Measurements from ENCODE around the gene TNFRSF4. TPM values are rescaled to one million over a fixed set of nuclear protein-coding genes. Genes with fewer than 3 reads are reported as not detected.

The TNFRSF4 gene
- total RNA-seq, 1 donor from 2014 or later = 788 TPM

GRCh38 chr1:1215080-1215676, 1.2 kb upstream of the TNFRSF4 start:
- intact Hi-C loops (cut with micrococcal nuclease) = loop anchor here (2.0 kb wide), 1 partner anchor 14 kb away; no protein-coding TSS in a partner anchor
- peaks cover 28% of the 10 kb centered on the region for H3K36me3 Mint-ChIP-seq (ENCODE audit: low read depth)
- H3K9me3 Mint-ChIP-seq = no peaks in the 10 kb centered on the region
- peaks cover 41% of the 10 kb centered on the region for H3K4me1 Mint-ChIP-seq (ENCODE audit: low read depth)
- H3K4me3 Mint-ChIP-seq = peak overlapping the region; percentile 86
- peak overlapping the region; percentile 87 for H3K27ac Mint-ChIP-seq
- H3K27me3 Mint-ChIP-seq (ENCODE audit: insufficient read depth) = no peaks in the 10 kb centered on the region
- DNase-seq (ENCODE audit: low spot score) = peak; percentile 37

- Mint-ChIP-seq H3K27ac (peak overlapping the region; percentile 52), H3K27me3 (ENCODE audit: insufficient read depth) (no peaks in the 10 kb centered on the region), H3K9me3 (no peaks in the 10 kb centered on the region), H3K4me1 (ENCODE audit: low read depth) (peaks cover 51% of the 10 kb centered on the region), H3K36me3 (ENCODE audit: low read depth) (peaks cover 25% of the 10 kb centered on the region), H3K4me3 (peak overlapping the region; percentile 83)
- peak; percentile 55 for DNase-seq (ENCODE audit: low spot score)
- intact Hi-C loops (cut with micrococcal nuclease) = no loop called here
Observed at GRCh38 chr1:1212780-1213344, 1.1 kb downstream of the TNFRSF4 start.

GRCh38 chr1:1211541-1212441, 2.2 kb downstream of the TNFRSF4 start:
- DNase-seq (ENCODE audit: low spot score) = no peak
- peak overlapping the region; percentile 61 for H3K27ac Mint-ChIP-seq
- peaks cover 17% of the 10 kb centered on the region for H3K36me3 Mint-ChIP-seq (ENCODE audit: low read depth)
- H3K9me3 Mint-ChIP-seq = no peaks in the 10 kb centered on the region
- intact Hi-C loops (cut with micrococcal nuclease) = no loop called here
- H3K4me1 Mint-ChIP-seq (ENCODE audit: low read depth) = peaks cover 48% of the 10 kb centered on the region
- peak overlapping the region; percentile 83 for H3K4me3 Mint-ChIP-seq
- no peaks in the 10 kb centered on the region for H3K27me3 Mint-ChIP-seq (ENCODE audit: insufficient read depth)

GRCh38 chr1:1210726-1211540, 3.0 kb downstream of the TNFRSF4 start:
- Mint-ChIP-seq H3K4me1 (ENCODE audit: low read depth) (peaks cover 42% of the 10 kb centered on the region), H3K36me3 (ENCODE audit: low read depth) (peaks cover 12% of the 10 kb centered on the region), H3K4me3 (peak overlapping the region; percentile 80), H3K27ac (peak overlapping the region; percentile 31), H3K27me3 (ENCODE audit: insufficient read depth) (no peaks in the 10 kb centered on the region), H3K9me3 (no peaks in the 10 kb centered on the region)
- intact Hi-C loops (cut with micrococcal nuclease) = no loop called here
- no peak for DNase-seq (ENCODE audit: low spot score)

GRCh38 chr1:1208713-1209433, 5.1 kb downstream of the TNFRSF4 start:
- Mint-ChIP-seq H3K9me3 (no peaks in the 10 kb centered on the region), H3K27me3 (ENCODE audit: insufficient read depth) (no peaks in the 10 kb centered on the region), H3K4me3 (peak overlapping the region; percentile 85), H3K4me1 (ENCODE audit: low read depth) (peaks cover 24% of the 10 kb centered on the region), H3K27ac (peak overlapping the region; percentile 99), H3K36me3 (ENCODE audit: low read depth) (peaks cover 11% of the 10 kb centered on the region)
- DNase-seq (ENCODE audit: low spot score) = peak; percentile 43
- intact Hi-C loops (cut with micrococcal nuclease) = loop anchor here (1.0 to 5.0 kb wide), 6 partner anchors 7 to 98 kb away; partner anchors contain the start of genes ACAP3, C1orf159 and PUSL1

- no peak for DNase-seq (ENCODE audit: low spot score)
- Mint-ChIP-seq H3K27ac (peak overlapping the region; percentile 99), H3K4me1 (ENCODE audit: low read depth) (peaks cover 24% of the 10 kb centered on the region), H3K9me3 (no peaks in the 10 kb centered on the region), H3K4me3 (peak overlapping the region; percentile 85), H3K27me3 (ENCODE audit: insufficient read depth) (no peaks in the 10 kb centered on the region), H3K36me3 (ENCODE audit: low read depth) (peaks cover 11% of the 10 kb centered on the region)
- intact Hi-C loops (cut with micrococcal nuclease) = loop anchor here (5.0 kb wide), 3 partner anchors 45 to 100 kb away; partner anchors contain the start of genes ACAP3 and PUSL1
Observed at GRCh38 chr1:1207571-1207892, 6.4 kb downstream of the TNFRSF4 start.

GRCh38 chr1:1206966-1207531, 6.9 kb downstream of the TNFRSF4 start:
- H3K27ac Mint-ChIP-seq = peak overlapping the region; percentile 99
- DNase-seq (ENCODE audit: low spot score) = no peak
- H3K27me3 Mint-ChIP-seq (ENCODE audit: insufficient read depth) = no peaks in the 10 kb centered on the region
- intact Hi-C loops (cut with micrococcal nuclease) = loop anchor here (5.0 kb wide), 3 partner anchors 45 to 100 kb away; partner anchors contain the start of genes ACAP3 and PUSL1
- peaks cover 24% of the 10 kb centered on the region for H3K4me1 Mint-ChIP-seq (ENCODE audit: low read depth)
- H3K4me3 Mint-ChIP-seq = peak overlapping the region; percentile 86
- no peaks in the 10 kb centered on the region for H3K9me3 Mint-ChIP-seq
- H3K36me3 Mint-ChIP-seq (ENCODE audit: low read depth) = peaks cover 11% of the 10 kb centered on the region

GRCh38 chr1:1206376-1206965, 7.5 kb downstream of the TNFRSF4 start, which contains the start of gene TNFRSF18:
TNFRSF18 (minus strand) TSS chr1:1206592; CDS start chr1:1206571, 21 bp downstream.
- intact Hi-C loops (cut with micrococcal nuclease) = loop anchor here (5.0 kb wide), 3 partner anchors 46 to 101 kb away; partner anchors contain the start of genes ACAP3 and PUSL1

GRCh38 chr1:1205769-1206375, 8.1 kb downstream of the TNFRSF4 start:
- H3K27ac Mint-ChIP-seq = peak overlapping the region; percentile 48

More at GRCh38 chr1:1206376-1206965, 7.5 kb downstream of the TNFRSF4 start, which contains the start of gene TNFRSF18:
- H3K4me3 Mint-ChIP-seq = peak within 1 kb of the TSS; percentile 86
- H3K4me1 Mint-ChIP-seq (ENCODE audit: low read depth) = peaks cover 24% of the 10 kb centered on the region
- peak within 1 kb of the TSS; percentile 99 for H3K27ac Mint-ChIP-seq
- no peaks in the 10 kb centered on the region for H3K27me3 Mint-ChIP-seq (ENCODE audit: insufficient read depth)
- DNase-seq (ENCODE audit: low spot score) = peak; percentile 47
- H3K36me3 Mint-ChIP-seq (ENCODE audit: low read depth) = peaks cover 11% of the 10 kb centered on the region
- no peaks in the 10 kb centered on the region for H3K9me3 Mint-ChIP-seq

GRCh38 chr1:1204998-1205768, 8.8 kb downstream of the TNFRSF4 start:
- H3K4me1 Mint-ChIP-seq (ENCODE audit: low read depth) = peaks cover 23% of the 10 kb centered on the region
- H3K27ac Mint-ChIP-seq = peak overlapping the region; percentile 63
- intact Hi-C loops (cut with micrococcal nuclease) = loop anchor here (5.0 kb wide), 3 partner anchors 47 to 102 kb away; partner anchors contain the start of genes ACAP3 and PUSL1
- no peaks in the 10 kb centered on the region for H3K27me3 Mint-ChIP-seq (ENCODE audit: insufficient read depth)
- DNase-seq (ENCODE audit: low spot score) = no peak
- peak overlapping the region; percentile 86 for H3K4me3 Mint-ChIP-seq
- H3K9me3 Mint-ChIP-seq = no peaks in the 10 kb centered on the region
- peaks cover 10% of the 10 kb centered on the region for H3K36me3 Mint-ChIP-seq (ENCODE audit: low read depth)

More at GRCh38 chr1:1205769-1206375, 8.1 kb downstream of the TNFRSF4 start:
- no peaks in the 10 kb centered on the region for H3K9me3 Mint-ChIP-seq
- H3K4me1 Mint-ChIP-seq (ENCODE audit: low read depth) = peaks cover 24% of the 10 kb centered on the region
- H3K36me3 Mint-ChIP-seq (ENCODE audit: low read depth) = peaks cover 9% of the 10 kb centered on the region
- no peak for DNase-seq (ENCODE audit: low spot score)
- no peaks in the 10 kb centered on the region for H3K27me3 Mint-ChIP-seq (ENCODE audit: insufficient read depth)
- peak overlapping the region; percentile 86 for H3K4me3 Mint-ChIP-seq
- intact Hi-C loops (cut with micrococcal nuclease) = loop anchor here (5.0 kb wide), 3 partner anchors 46 to 101 kb away; partner anchors contain the start of genes ACAP3 and PUSL1

Measured in activated T-helper 1 cell treated with anti-CD3 and anti-CD28 coated beads, Interleukin-12 subunit alpha, Interleukin-12 subunit beta, Interleukin-2, Interleukin-4 antibody, amounts not matched to agents 30 ng/mL and 10 ng/mL and 1 ng/mL, durations not matched to agents 14 hours and 24 hours and 36 hours (primary cell).